ENCODE measurements around the gene WDR55.
"Not testable (repeated sequence)": the region's sequence is repeated elsewhere in the genome, so short reads cannot be mapped to it uniquely, and the experiment has no call there.

The WDR55 gene

DNA sequence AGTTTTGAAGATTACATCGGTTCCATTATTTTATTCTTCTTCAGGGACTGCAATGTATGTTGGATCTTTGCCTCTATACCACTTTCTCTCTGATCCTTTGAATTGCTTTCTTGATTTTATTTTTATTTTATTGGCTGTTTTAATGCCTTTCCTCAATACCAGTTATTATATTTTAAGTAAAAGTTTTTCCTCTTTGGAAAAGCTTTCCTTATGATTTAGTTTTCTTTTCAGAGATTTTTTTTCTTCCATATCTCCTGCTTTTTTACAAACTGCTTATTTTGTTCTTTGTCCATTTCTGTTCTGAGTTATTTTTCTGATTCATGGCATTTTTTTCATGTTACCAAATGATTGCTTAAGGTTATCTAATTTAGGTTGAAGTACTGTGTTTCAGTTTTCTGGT lies 47.1 kb downstream of the WDR55 start:
- no peak for DNase-seq (ENCODE audit: low spot score)

GRCh38 chr5:140713562-140714094 lies 48.9 kb downstream of the WDR55 start:
- no peak for DNase-seq (ENCODE audit: low spot score)

- not testable (repeated sequence) for DNase-seq (ENCODE audit: low spot score)
Measured at GRCh38 chr5:140716238-140716637, 51.5 kb downstream of the WDR55 start.

- no peak for DNase-seq (ENCODE audit: low spot score)
Measured at GRCh38 chr5:140718266-140718592, 53.5 kb downstream of the WDR55 start.

DNA sequence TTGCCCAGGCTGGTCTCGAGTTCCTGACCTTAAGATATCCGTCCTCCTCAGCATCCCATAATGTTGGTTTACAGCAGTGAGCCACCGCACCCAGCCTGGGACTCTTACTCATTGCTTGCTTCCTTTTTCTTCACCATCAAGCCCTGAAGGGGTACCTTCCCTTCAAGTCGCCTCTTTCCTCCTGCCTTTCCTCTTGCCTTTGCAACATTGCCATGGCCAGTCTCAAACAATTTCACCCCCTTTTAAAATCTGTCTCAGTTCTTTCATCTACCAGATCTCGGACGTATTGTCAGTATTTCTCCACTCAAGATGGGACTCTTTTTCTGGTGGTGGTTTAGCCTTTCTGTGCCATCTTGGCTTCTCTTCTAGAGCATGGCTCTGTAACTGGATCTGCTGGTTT lies 56.0 kb downstream of the WDR55 start:
- DNase-seq (ENCODE audit: low spot score): not testable (repeated sequence)

- DNase-seq (ENCODE audit: low spot score): not testable (repeated sequence)
Measured at GRCh38 chr5:140721395-140721794, 56.7 kb downstream of the WDR55 start.

All from HuH-7 (cell line).